DND-41 (cell line): ENCODE measurements around the gene CDH23.

Source experiments
- EZH2 ChIP-seq: IDR thresholded peaks from 3 replicates; pipeline ENCODE4 v1.6.1; 2012; ENCODE audit warnings: borderline replicate concordance, low read depth, mild to moderate bottlenecking, moderate library complexity, low read length, inconsistent platforms; ENCODE audit not compliant: severe bottlenecking
- TF ChIP-seq, protein P1 (sequence below): IDR thresholded peaks from 2 replicates; pipeline ENCODE4 v1.5.1; 2012; ENCODE audit warnings: borderline replicate concordance, low read length, moderate library complexity, mild to moderate bottlenecking; ENCODE audit not compliant: poor library complexity, severe bottlenecking; ENCODE audit errors: extremely low read depth

DNA sequence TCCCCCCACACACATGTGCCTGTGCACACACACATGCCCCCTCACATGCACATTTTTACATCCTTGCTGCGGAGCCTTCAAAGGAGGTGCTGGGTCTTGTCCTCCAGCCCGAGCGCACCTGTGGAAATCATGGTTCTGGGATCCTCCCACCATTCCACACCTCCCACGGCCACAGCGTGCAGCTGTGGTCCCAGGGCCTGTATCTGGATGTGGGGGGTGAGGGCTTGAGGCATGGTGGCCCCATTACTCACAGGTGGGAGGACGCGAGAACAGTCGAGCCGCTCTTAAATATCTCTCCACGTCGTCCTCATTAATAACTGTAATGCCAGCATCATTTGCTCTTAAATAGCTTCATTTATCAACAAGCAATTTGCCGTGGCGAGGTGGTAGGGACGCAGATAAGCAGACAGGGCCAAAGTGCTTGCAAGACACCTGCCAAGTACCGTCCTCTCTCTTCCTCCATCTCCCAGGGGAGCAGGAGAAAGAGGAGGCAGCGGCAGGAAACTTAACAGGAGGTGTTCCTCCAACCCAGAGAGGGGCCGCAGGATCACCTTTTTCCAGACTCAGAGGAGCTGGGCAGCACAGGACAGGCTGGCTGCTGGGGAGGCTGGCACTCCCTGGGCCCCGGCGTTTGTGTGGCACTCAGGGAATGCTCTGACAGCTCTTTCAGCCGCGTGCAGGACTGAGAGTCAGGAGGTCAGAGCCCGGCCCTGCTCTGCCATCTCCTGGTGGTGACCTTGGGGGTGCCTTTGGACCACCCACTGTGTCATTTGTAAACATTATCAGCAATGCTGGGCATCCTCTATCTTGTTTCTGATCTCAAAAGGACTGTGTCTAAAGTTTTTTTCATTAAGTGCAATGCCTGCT, 87.4 kb downstream of the CDH23 start:
- TF ChIP-seq, protein P1, sequence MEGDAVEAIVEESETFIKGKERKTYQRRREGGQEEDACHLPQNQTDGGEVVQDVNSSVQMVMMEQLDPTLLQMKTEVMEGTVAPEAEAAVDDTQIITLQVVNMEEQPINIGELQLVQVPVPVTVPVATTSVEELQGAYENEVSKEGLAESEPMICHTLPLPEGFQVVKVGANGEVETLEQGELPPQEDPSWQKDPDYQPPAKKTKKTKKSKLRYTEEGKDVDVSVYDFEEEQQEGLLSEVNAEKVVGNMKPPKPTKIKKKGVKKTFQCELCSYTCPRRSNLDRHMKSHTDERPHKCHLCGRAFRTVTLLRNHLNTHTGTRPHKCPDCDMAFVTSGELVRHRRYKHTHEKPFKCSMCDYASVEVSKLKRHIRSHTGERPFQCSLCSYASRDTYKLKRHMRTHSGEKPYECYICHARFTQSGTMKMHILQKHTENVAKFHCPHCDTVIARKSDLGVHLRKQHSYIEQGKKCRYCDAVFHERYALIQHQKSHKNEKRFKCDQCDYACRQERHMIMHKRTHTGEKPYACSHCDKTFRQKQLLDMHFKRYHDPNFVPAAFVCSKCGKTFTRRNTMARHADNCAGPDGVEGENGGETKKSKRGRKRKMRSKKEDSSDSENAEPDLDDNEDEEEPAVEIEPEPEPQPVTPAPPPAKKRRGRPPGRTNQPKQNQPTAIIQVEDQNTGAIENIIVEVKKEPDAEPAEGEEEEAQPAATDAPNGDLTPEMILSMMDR = no peak
- no peak for TF ChIP-seq EZH2
